Activated naive CD8-positive, alpha-beta T cell treated with anti-CD3 and anti-CD28 coated beads, Interleukin-2, amount 50 U/mL, for 24 hours (primary cell): ENCODE measurements around the gene PIGM.

Experiments
- ATAC-seq: fragments of 150-1000 bp; cut with Tn5 transposase; one replicate; pipeline ENCODE4 v1.10.0; 2021
- DNase-seq: peaks from one replicate; pipeline ENCODE4 v3.0.0; 2021
- H3K27ac Mint-ChIP-seq: one replicate; pipeline ENCODE4 v1.8.0; 2021; ENCODE audit warnings: mild to moderate bottlenecking, mixed read lengths
- H3K27me3 Mint-ChIP-seq: one replicate; pipeline ENCODE4 v1.8.0; 2021; ENCODE audit warnings: mixed read lengths
- H3K36me3 Mint-ChIP-seq: one replicate; pipeline ENCODE4 v1.8.0; 2021; ENCODE audit warnings: low read depth, mixed read lengths
- H3K4me1 Mint-ChIP-seq: one replicate; pipeline ENCODE4 v1.8.0; 2021; ENCODE audit warnings: mixed read lengths
- H3K4me3 Mint-ChIP-seq: one replicate; pipeline ENCODE4 v1.8.0; 2021; ENCODE audit warnings: mild to moderate bottlenecking, moderate library complexity, mixed read lengths
- H3K9me3 Mint-ChIP-seq: one replicate; pipeline ENCODE4 v1.8.0; 2021; ENCODE audit warnings: mixed read lengths

PIGM gene

DNA sequence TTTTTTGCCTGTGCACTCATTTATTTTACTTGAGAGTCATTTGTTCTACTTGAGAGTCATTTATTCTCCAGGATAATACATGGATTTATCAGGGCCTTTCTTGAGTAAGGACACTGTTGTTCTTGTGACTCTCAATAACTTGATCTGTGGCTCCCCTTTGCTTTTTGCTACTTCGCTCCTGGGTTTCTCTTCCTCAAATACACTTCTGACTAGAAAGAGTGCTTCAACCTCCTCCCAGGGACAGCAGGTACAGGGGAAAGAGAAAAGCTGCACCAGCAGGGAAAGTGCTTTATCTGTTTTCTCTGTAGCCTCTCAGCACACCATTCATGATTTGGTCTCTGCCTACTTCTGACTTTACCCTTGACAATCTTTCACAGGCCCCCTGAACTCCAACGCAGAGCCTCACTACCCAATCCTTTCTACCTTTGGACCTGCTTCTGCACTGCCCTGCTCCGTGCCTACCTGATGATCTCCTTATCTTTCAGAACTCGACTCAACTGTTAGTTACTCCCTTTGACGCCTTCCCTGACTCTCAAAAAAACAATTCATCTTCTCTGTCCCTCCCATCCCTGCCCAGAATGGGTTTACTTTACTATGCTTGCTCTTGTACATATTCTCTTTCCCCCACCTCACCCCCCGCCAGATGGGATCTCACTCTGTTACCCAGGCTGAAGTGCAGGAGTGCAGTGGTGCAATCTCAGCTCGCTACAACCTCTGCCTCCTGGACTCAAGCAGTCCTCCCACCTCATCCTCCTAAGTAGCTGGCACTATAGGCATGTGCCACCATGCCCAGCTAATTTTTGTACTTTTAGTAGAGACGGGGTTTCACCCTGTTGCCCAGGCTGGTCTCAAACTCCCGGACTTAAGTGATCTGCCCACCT lies 15.6 kb upstream of the PIGM start:
- Mint-ChIP-seq H3K36me3 (no peaks in the 10 kb centered on the region), H3K4me3 (peak overlapping the region; percentile 63), H3K9me3 (no peaks in the 10 kb centered on the region), H3K27ac (peak overlapping the region; percentile 48), H3K4me1 (peaks cover 12% of the 10 kb centered on the region), H3K27me3 (peaks cover 16% of the 10 kb centered on the region)
- ATAC-seq (no peak), DNase-seq (no peak)

GRCh38 chr1:160046494-160047110 lies 14.8 kb upstream of the PIGM start:
- H3K36me3 Mint-ChIP-seq: no peaks in the 10 kb centered on the region
- DNase-seq (peak; percentile 46), ATAC-seq (peak; percentile 76)
- peak overlapping the region; percentile 63 for H3K4me3 Mint-ChIP-seq
- peaks cover 12% of the 10 kb centered on the region for H3K4me1 Mint-ChIP-seq
- peaks cover 11% of the 10 kb centered on the region for H3K27me3 Mint-ChIP-seq
- peak overlapping the region; percentile 48 for H3K27ac Mint-ChIP-seq
- no peaks in the 10 kb centered on the region for H3K9me3 Mint-ChIP-seq

- H3K4me3 Mint-ChIP-seq: no peak overlapping the region
- H3K27ac Mint-ChIP-seq: no peak overlapping the region
- ATAC-seq (no peak), DNase-seq (no peak)
- no peaks in the 10 kb centered on the region for H3K9me3 Mint-ChIP-seq
- H3K36me3 Mint-ChIP-seq: no peaks in the 10 kb centered on the region
- peaks cover 10% of the 10 kb centered on the region for H3K27me3 Mint-ChIP-seq
- peaks cover 12% of the 10 kb centered on the region for H3K4me1 Mint-ChIP-seq
These were observed 13.9 kb upstream of the PIGM start for GRCh38 chr1:160045653-160046052.

- peaks cover 12% of the 10 kb centered on the region for H3K4me1 Mint-ChIP-seq
- H3K27ac Mint-ChIP-seq: no peak overlapping the region
- peaks cover 4% of the 10 kb centered on the region for H3K27me3 Mint-ChIP-seq
- DNase-seq: no peak
- ATAC-seq: no peak
- H3K4me3 Mint-ChIP-seq: no peak overlapping the region
- H3K9me3 Mint-ChIP-seq: no peaks in the 10 kb centered on the region
- no peaks in the 10 kb centered on the region for H3K36me3 Mint-ChIP-seq
These were observed 11.8 kb upstream of the PIGM start for GRCh38 chr1:160043543-160043942.

GRCh38 chr1:160040476-160040875 lies 8.7 kb upstream of the PIGM start:
- H3K4me3 Mint-ChIP-seq: no peak overlapping the region
- no peaks in the 10 kb centered on the region for H3K9me3 Mint-ChIP-seq
- H3K27me3 Mint-ChIP-seq: peaks cover under 1% of the 10 kb centered on the region

GRCh38 chr1:160032165-160032820 lies 503 bp upstream of the PIGM start:
- ATAC-seq: no peak
- Mint-ChIP-seq H3K36me3 (peaks cover 1% of the 10 kb centered on the region), H3K4me3 (peak overlapping the region; percentile 94), H3K27me3 (no peaks in the 10 kb centered on the region), H3K9me3 (no peaks in the 10 kb centered on the region), H3K4me1 (peaks cover 42% of the 10 kb centered on the region), H3K27ac (peak overlapping the region; percentile 84)
- peak; percentile 15 for DNase-seq

More at GRCh38 chr1:160040476-160040875, 8.7 kb upstream of the PIGM start:
- Mint-ChIP-seq H3K36me3 (no peaks in the 10 kb centered on the region), H3K27ac (no peak overlapping the region), H3K4me1 (no peaks in the 10 kb centered on the region)
- DNase-seq (no peak), ATAC-seq (no peak)

GRCh38 chr1:160030657-160031364 lies 979 bp downstream of the PIGM start:
- H3K4me1 Mint-ChIP-seq: peaks cover 44% of the 10 kb centered on the region
- no peaks in the 10 kb centered on the region for H3K27me3 Mint-ChIP-seq
- no peak for ATAC-seq
- H3K9me3 Mint-ChIP-seq: no peaks in the 10 kb centered on the region
- peaks cover 4% of the 10 kb centered on the region for H3K36me3 Mint-ChIP-seq
- peak; percentile 9 for DNase-seq
- peak overlapping the region; percentile 84 for H3K27ac Mint-ChIP-seq
- H3K4me3 Mint-ChIP-seq: peak overlapping the region; percentile 94

GRCh38 chr1:160028426-160028825 lies 3.4 kb downstream of the PIGM start:
- ATAC-seq (no peak), DNase-seq (no peak)
- Mint-ChIP-seq H3K27ac (no peak overlapping the region), H3K27me3 (no peaks in the 10 kb centered on the region), H3K36me3 (peaks cover 4% of the 10 kb centered on the region), H3K9me3 (no peaks in the 10 kb centered on the region), H3K4me1 (peaks cover 38% of the 10 kb centered on the region), H3K4me3 (no peak overlapping the region)

DNA sequence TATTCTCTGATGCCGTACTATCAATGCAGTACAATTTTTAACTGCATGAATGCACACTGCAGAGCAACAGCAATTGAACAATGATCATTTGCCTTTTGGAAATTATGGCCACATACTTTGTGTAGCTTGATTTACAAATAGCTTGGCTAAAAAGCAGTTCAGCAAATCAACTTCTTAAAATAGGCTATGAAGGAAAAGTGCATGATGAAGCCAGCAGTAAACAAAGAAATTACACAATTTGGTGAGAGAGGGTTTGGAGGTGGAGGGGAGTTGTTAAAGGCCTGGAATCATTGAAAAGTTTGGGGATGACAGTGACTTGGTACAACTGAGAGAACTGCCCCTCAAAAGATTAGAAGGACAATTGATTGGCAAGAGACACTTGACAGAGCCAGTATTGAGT lies 6.5 kb downstream of the PIGM start:
- no peak overlapping the region for H3K27ac Mint-ChIP-seq
- H3K27me3 Mint-ChIP-seq: no peaks in the 10 kb centered on the region
- ATAC-seq (no peak), DNase-seq (no peak)
- no peak overlapping the region for H3K4me3 Mint-ChIP-seq
- peaks cover 4% of the 10 kb centered on the region for H3K36me3 Mint-ChIP-seq
- H3K9me3 Mint-ChIP-seq: no peaks in the 10 kb centered on the region
- peaks cover 19% of the 10 kb centered on the region for H3K4me1 Mint-ChIP-seq

DNA sequence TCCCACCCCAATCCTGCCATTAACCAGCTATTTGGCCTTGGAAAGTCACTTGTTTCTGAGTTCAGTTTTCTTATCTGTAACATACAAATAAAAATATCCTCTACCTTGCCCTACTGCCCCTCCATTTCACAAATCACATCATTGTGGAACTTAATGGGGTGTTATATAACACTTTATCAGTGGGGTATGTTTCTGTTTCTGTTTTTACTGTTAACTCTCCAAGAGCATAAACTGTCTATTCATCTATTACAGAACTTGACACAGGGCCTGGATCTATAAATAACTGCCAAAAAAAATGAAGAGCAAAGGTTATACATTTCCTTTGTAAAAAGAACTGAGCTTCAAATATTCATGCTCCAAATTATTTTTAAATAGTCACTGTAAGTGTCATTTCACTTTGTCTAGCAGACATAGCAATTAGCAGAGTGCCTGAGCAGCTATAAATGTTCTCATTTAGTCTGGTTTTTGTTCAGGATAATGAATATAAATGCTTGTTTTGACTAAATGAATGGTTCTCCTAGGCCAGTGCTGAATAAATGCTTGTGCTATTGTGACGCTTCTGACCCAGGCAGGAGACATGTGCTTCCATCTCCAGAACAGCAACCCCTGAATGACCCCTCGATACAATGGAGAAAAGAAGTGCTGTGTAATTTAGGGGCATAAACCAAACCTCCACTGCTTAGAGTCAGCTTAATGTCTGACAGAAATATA lies 7.4 kb downstream of the PIGM start:
- Mint-ChIP-seq H3K36me3 (peaks cover 4% of the 10 kb centered on the region), H3K27ac (no peak overlapping the region), H3K4me1 (peaks cover 12% of the 10 kb centered on the region), H3K9me3 (no peaks in the 10 kb centered on the region), H3K27me3 (no peaks in the 10 kb centered on the region), H3K4me3 (no peak overlapping the region)
- ATAC-seq (no peak), DNase-seq (no peak)

DNA sequence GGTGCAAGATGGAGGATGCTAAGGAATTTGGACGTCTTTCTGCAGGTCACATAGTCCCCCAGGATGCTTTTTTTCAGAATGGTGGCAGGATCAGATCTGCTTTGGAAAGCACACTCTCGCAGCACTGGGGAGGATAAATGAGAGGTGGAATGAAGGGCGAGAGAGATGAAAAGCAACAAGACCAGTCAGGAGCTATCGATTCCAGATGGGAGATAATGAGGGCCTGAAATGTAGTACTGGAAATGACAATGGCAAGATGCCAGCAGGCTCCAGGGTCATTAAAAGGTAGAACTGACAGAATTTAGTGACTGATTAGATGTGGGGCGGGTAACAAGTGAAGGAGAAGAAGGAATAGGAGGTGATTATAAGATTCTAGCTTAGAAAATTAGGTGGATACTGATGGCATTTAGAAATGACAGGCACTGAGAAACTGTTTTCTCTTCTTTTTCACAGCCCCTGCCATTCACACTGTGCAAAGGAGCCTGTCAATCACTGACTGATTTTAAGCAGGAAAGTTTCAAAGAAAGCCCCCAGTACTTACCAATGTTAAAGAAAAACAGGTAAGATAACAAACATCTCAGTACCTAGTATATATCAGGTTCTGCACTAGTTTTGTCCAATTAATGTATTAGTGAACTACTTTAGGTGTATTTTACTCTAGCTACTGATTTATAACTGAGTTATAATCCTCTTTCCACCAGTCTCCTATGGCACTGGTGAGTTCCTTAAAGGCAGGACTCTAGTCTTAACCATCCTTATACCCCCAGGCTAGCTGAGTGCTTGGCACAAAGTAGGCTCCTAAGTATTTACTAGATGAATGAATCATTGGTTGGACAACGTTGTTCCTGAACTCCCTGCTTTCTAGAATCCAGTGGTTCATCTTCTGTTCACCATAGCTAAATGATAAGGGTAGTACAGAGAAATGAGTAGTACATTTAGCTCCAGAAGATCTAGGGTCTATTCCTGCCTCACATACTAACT lies 9.2 kb downstream of the PIGM start:
- H3K9me3 Mint-ChIP-seq: no peaks in the 10 kb centered on the region
- DNase-seq (no peak), ATAC-seq (no peak)
- H3K36me3 Mint-ChIP-seq: peaks cover 4% of the 10 kb centered on the region
- peaks cover 8% of the 10 kb centered on the region for H3K4me1 Mint-ChIP-seq
- no peak overlapping the region for H3K27ac Mint-ChIP-seq
- H3K4me3 Mint-ChIP-seq: no peak overlapping the region
- peaks cover 4% of the 10 kb centered on the region for H3K27me3 Mint-ChIP-seq

DNA sequence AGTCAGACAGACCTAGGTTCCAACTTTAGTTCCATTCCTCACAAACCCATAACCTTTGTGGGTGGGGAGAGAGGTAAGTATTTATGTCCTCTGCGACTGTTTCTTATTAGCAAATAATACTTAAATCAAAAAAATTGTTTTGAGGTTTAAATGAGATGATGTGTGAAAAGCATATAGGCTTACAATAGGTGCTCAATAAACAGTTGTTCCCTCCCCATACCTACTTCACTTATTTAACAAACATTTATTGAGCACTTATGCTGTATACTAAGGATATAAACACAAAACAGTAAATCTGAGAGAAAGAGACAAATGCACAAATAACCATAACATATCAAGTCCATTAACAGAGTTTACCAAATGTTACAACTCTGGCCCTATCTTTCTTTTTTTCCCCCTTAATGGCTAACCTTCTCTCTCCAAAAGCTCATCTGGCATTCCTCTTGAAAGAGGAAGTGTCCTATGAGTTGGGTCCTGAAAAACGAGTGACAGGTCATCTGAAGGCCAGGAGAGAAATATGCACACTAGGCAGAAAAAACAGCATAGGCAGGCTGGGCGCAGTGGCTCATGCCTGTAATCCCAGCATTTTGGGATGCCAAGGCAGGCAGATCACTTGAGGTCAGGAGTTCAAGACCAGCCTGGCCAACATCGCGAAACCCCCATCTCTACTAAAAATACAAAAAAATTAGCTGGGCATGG lies 10.3 kb downstream of the PIGM start:
- Mint-ChIP-seq H3K9me3 (no peaks in the 10 kb centered on the region), H3K4me3 (no peak overlapping the region), H3K27ac (no peak overlapping the region), H3K4me1 (peaks cover 4% of the 10 kb centered on the region), H3K36me3 (no peaks in the 10 kb centered on the region), H3K27me3 (peaks cover 7% of the 10 kb centered on the region)
- ATAC-seq (no peak), DNase-seq (no peak)

GRCh38 chr1:160020196-160020595 lies 11.6 kb downstream of the PIGM start:
- Mint-ChIP-seq H3K27ac (no peak overlapping the region), H3K4me1 (peaks cover 4% of the 10 kb centered on the region), H3K4me3 (no peak overlapping the region), H3K36me3 (no peaks in the 10 kb centered on the region), H3K9me3 (no peaks in the 10 kb centered on the region), H3K27me3 (peaks cover 7% of the 10 kb centered on the region)
- DNase-seq: no peak
- ATAC-seq: no peak
